SK-N-SH (cell line): Measurements from ENCODE around the gene CACNA1D. TPM values are rescaled to one million over a fixed set of nuclear protein-coding genes. Genes with fewer than 3 reads are reported as not detected.

Experiments
- CTCF ChIA-PET: fragments of 300-600, 350-600 bp; formaldehyde crosslinking; extraction: SDS; loops from one replicate; lab custom pipeline; 2021; lab: Yijun Ruan, JAX
- POLR2A ChIA-PET: fragments of 350-600 bp; sonication (Branson Sonifier 250); formaldehyde crosslinking; extraction: SDS; loops from one replicate; lab custom pipeline; 2020; ENCODE audit warnings: antibody characterized with exemption, inconsistent platforms; lab: Yijun Ruan, JAX
- DNase-seq: peaks from one replicate; pipeline ENCODE4 v3.0.0; 2012
- H2AFZ ChIP-seq: fragments of 200-600 bp; sonication (generic); 2 replicates; pipeline ENCODE4 v1.8.1; 2016; ENCODE audit warnings: antibody characterized with exemption, mild to moderate bottlenecking, low read depth
- H3F3A ChIP-seq: fragments of 200-600 bp; sonication (generic); replicated peaks from 2 replicates; pipeline ENCODE3; 2016; ENCODE audit warnings: antibody characterized with exemption, mild to moderate bottlenecking; ENCODE audit not compliant: insufficient read depth
- H3K27ac ChIP-seq, 2 experiments: fragments of 200-500 bp in 1 of 2; fragments of 200-600 bp in 1 of 2; sonication (Bioruptor generic) in 1 of 2; sonication (generic), shearing (Covaris generic) in 1 of 2; 2 replicates each; pipeline versions ENCODE4 v1.5.1 to v1.6.1; 2014 to 2016; ENCODE audit warnings: low read depth in 2 of 2, inconsistent platforms in 1 of 2, low read length in 1 of 2, mild to moderate bottlenecking in 1 of 2, mixed read lengths in 1 of 2
- H3K27me3 ChIP-seq: fragments of 200-600 bp; sonication (generic), shearing (Covaris generic); 2 replicates; pipeline ENCODE4 v1.6.1; 2016; ENCODE audit warnings: mixed run types; ENCODE audit not compliant: insufficient read depth
- H3K36me3 ChIP-seq, 2 experiments: fragments of 200-500 bp in 1 of 2; fragments of 200-600 bp in 1 of 2; sonication (Bioruptor generic) in 1 of 2; sonication (generic) in 1 of 2; replicated peaks in 1 of 2; 2 replicates each; pipeline versions ENCODE3 to v1.5.1; 2014 to 2016; ENCODE audit warnings: low read length in 1 of 2, mild to moderate bottlenecking in 1 of 2; ENCODE audit not compliant: insufficient read depth in 2 of 2, control insufficient read depth in 1 of 2
- H3K4me1 ChIP-seq, 2 experiments: fragments of 200-500 bp in 1 of 2; fragments of 200-600 bp in 1 of 2; sonication (Bioruptor generic) in 1 of 2; sonication (generic), shearing (Covaris generic) in 1 of 2; 2 replicates each; pipeline versions ENCODE4 v1.5.1 to v1.6.1; 2014 to 2016; ENCODE audit warnings: low read depth in 1 of 2, low read length in 1 of 2, mixed run types in 1 of 2; ENCODE audit not compliant: insufficient read depth in 2 of 2, control insufficient read depth in 1 of 2
- H3K4me2 ChIP-seq: fragments of 200-600 bp; sonication (generic), shearing (Covaris generic); 2 replicates; pipeline ENCODE4 v1.6.1; 2017; ENCODE audit warnings: mixed run types
- H3K4me3 ChIP-seq, 2 experiments: fragments of 200-500 bp in 1 of 2; fragments of 200-600 bp in 1 of 2; sonication (Bioruptor generic) in 1 of 2; sonication (generic), shearing (Covaris generic) in 1 of 2; 2 replicates each; pipeline versions ENCODE4 v1.5.1 to v1.8.1; 2014 to 2016; ENCODE audit warnings: low read depth in 2 of 2, inconsistent platforms in 1 of 2, low read length in 1 of 2, mild to moderate bottlenecking in 1 of 2, mixed read lengths in 1 of 2, moderate library complexity in 1 of 2
- H3K79me2 ChIP-seq: fragments of 200-600 bp; sonication (generic); 2 replicates; pipeline ENCODE4 v1.8.1; 2017; ENCODE audit warnings: mild to moderate bottlenecking; ENCODE audit not compliant: insufficient read depth
- H3K9ac ChIP-seq: fragments of 200-600 bp; sonication (generic); 2 replicates; pipeline ENCODE4 v1.6.1; 2017; ENCODE audit warnings: mixed run types
- H3K9me2 ChIP-seq: fragments of 200-600 bp; sonication (generic); 2 replicates; pipeline ENCODE4 v1.6.1; 2017; ENCODE audit warnings: mixed run types
- H3K9me3 ChIP-seq: fragments of 200-600 bp; sonication (generic); 2 replicates; pipeline ENCODE4 v1.6.1; 2017; ENCODE audit warnings: mixed run types, mild to moderate bottlenecking, moderate library complexity
- H4K20me1 ChIP-seq: fragments of 200-600 bp; sonication (generic); 2 replicates; pipeline ENCODE4 v1.6.1; 2017; ENCODE audit warnings: mild to moderate bottlenecking, mixed run types; ENCODE audit not compliant: insufficient read depth
- CHD2 ChIP-seq: fragments of 150-350 bp; IDR thresholded peaks from 2 replicates; pipeline ENCODE4 v1.6.1; 2018; ENCODE audit warnings: low read length; ENCODE audit not compliant: partially characterized antibody
- ELF1 ChIP-seq: IDR thresholded peaks from 2 replicates; pipeline ENCODE4 v1.4.0; 2012
- EP300 ChIP-seq, 2 experiments: IDR thresholded peaks; 2 replicates each; pipeline versions ENCODE4 v1.4.0 to v1.6.1; 2012; ENCODE audit warnings: borderline replicate concordance in 1 of 2, low read depth in 1 of 2, low read length in 1 of 2
- FOSL2 ChIP-seq: IDR thresholded peaks from 2 replicates; pipeline ENCODE4 v1.4.0; 2012; ENCODE audit warnings: low read depth, mild to moderate bottlenecking, moderate library complexity, borderline replicate concordance
- FOXM1 ChIP-seq: IDR thresholded peaks from 2 replicates; pipeline ENCODE4 v1.4.0; 2012; ENCODE audit warnings: low read depth, mild to moderate bottlenecking
- MEF2A ChIP-seq: IDR thresholded peaks from 2 replicates; pipeline ENCODE4 v1.4.0; 2012; ENCODE audit warnings: low read depth, borderline replicate concordance
- MXI1 ChIP-seq: IDR thresholded peaks from 2 replicates; pipeline ENCODE4 v1.6.1; 2012; ENCODE audit warnings: mild to moderate bottlenecking, low read depth, low read length, improper control_type of control experiment
- PBX3 ChIP-seq: IDR thresholded peaks from 2 replicates; pipeline ENCODE4; 2012
- REST ChIP-seq: IDR thresholded peaks from 2 replicates; pipeline ENCODE4 v1.6.1; 2012; ENCODE audit warnings: mild to moderate bottlenecking, low read depth, low read length, moderate library complexity
- SMC3 ChIP-seq: IDR thresholded peaks from 2 replicates; pipeline ENCODE4 v1.6.1; 2012; ENCODE audit warnings: low read depth, low read length, improper control_type of control experiment
- TAF1 ChIP-seq: IDR thresholded peaks from 2 replicates; pipeline ENCODE4 v1.6.1; 2012; ENCODE audit warnings: low read depth, mild to moderate bottlenecking, low read length, moderate library complexity, borderline replicate concordance
- TCF12 ChIP-seq: IDR thresholded peaks from 2 replicates; pipeline ENCODE4 v1.4.0; 2012
- USF2 ChIP-seq: fragments of 150-350 bp; IDR thresholded peaks from 2 replicates; pipeline ENCODE4 v1.6.1; 2017; ENCODE audit warnings: antibody characterized with exemption, low read length, low read depth, borderline replicate concordance
- ZBTB33 ChIP-seq: IDR thresholded peaks from 2 replicates; pipeline ENCODE4 v1.4.0; 2012; ENCODE audit warnings: low read depth, borderline replicate concordance
- WGBS: methylation state at CpG from one replicate; pipeline ENCODE4 v1.1.6; 2017; ENCODE audit warnings: low lambda C conversion rate; 5-methylcytosine and 5-hydroxymethylcytosine counted together
- polyA plus RNA-seq, 3 experiments: library from polyadenylated mRNA; depleted of rRNA; stranded (reverse); fragments of >200 nt; gene quantifications; 2 replicates each; pipeline ENCODE4 v1.2.3, GENCODE V29; 2012

The CACNA1D gene
- polyA plus RNA-seq, 1 of the 3 experiments (the other 2 are of a cell fraction): 0.12 TPM

GRCh38 chr3:53591646-53592045 is 97.2 kb downstream of the CACNA1D start:
- DNase-seq: no peak
- CTCF ChIA-PET: interaction anchor here (1.3 to 1.4 kb wide), 2 partner anchors 41 to 131 kb away, joined by 3 read pairs; no protein-coding TSS in a partner anchor

More at GRCh38 chr3:53591646-53592045, 97.2 kb downstream of the CACNA1D start:
- H2AFZ ChIP-seq: no peak overlapping the region
- no peak overlapping the region for H3K4me3 ChIP-seq
- H3K9me3 ChIP-seq: no peaks in the 10 kb centered on the region
- H4K20me1 ChIP-seq: no peaks in the 10 kb centered on the region
- peaks cover 0 to 7% of the 10 kb centered on the region in 2 experiments; a peak in 1 of 4 replicates for H3K4me1 ChIP-seq
- POLR2A ChIA-PET: no interaction called here
- H3K27ac ChIP-seq: no peak overlapping the region
- no peak for TF ChIP-seq EP300 (IDR thresholded peaks at IDR 0.05; ENCODE audit: borderline replicate concordance in 1 of 2, low read depth in 1 of 2, low read length in 1 of 2)
- no peak for TF ChIP-seq USF2
- TF ChIP-seq ELF1: no peak
- no peak for TF ChIP-seq PBX3
- no peak for TF ChIP-seq MXI1
- no peak for TF ChIP-seq ZBTB33
- no peak for TF ChIP-seq CHD2
- no peak for TF ChIP-seq SMC3
- TF ChIP-seq FOXM1: no peak
- no peak for TF ChIP-seq TAF1
- TF ChIP-seq FOSL2: no peak
- TF ChIP-seq MEF2A: no peak
- TF ChIP-seq REST: no peak
- no peak for TF ChIP-seq TCF12
- H3K9me2 ChIP-seq: no peaks in the 10 kb centered on the region
- no peak overlapping the region for H3K9ac ChIP-seq
- H3F3A ChIP-seq: no peaks in the 10 kb centered on the region
- WGBS: 66% methylated on average over 6 of the region's 6 CpGs
- no peaks in the 10 kb centered on the region for H3K27me3 ChIP-seq
- H3K4me2 ChIP-seq: no peak overlapping the region
- H3K79me2 ChIP-seq: no peaks in the 10 kb centered on the region
- no peaks in the 10 kb centered on the region for H3K36me3 ChIP-seq
